Measurements from ENCODE around the gene FCSK. TPM values are rescaled to one million over a fixed set of nuclear protein-coding genes. Genes with fewer than 3 reads are reported as not detected.

Gene FCSK
- polyA plus RNA-seq, 1 experiment = 4.0 TPM

- Histone ChIP-seq H3K27ac (ENCODE audit: low read depth, low read length) (no peak overlapping the region), H3K4me3 (ENCODE audit: low read depth, low read length) (no peak overlapping the region), H3K9me3 (ENCODE audit: control insufficient read depth, insufficient read depth, low read length) (no peaks in the 10 kb centered on the region), H3K27me3 (ENCODE audit: control insufficient read depth, insufficient read depth, low read length) (no peaks in the 10 kb centered on the region)
- no peak for DNase-seq (ENCODE audit: low read depth, low spot score)
- CTCF ChIA-PET = no interaction called here
- POLR2A ChIA-PET = no interaction called here
- TF ChIP-seq CTCF (IDR thresholded peaks at IDR 0.05; ENCODE audit: low read depth, low read length) = no peak
Measured at GRCh38 chr16:70512456-70512855, 58.1 kb downstream of the FCSK start.

DNA sequence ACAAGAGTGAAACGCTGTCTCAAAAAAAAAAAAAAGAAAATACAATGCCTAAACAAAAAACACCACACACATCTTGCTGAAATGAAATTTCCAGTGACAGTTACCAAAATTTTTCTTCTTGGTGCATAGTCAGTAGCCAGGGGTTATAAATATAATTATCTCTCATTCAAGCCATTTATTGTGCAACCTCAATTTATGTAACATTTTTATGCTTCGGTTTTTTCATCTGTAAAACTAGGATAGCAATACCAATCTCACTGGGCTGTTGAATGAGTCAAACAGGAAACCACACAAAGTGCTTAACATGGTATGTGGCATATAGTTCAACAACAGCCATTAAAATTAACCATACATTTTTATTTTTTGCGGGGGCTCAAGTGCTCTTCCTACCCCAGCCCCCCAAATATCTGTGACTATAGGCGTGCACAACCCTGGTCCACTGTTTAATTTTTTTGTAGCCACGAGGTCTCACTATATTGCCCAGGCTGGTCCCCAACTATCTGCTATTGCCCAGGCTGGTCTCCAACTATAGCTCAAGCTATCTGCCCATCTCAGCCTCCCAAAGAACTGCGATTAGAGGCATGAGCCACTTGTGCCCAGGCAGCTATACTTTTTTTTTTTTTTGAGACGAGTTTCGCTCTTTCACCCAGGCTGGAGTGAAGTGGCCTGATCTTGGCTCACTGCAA lies 66.4 kb downstream of the FCSK start:
- Histone ChIP-seq H3K27ac (ENCODE audit: low read depth, low read length) (no peak overlapping the region), H3K27me3 (ENCODE audit: control insufficient read depth, insufficient read depth, low read length) (no peaks in the 10 kb centered on the region), H3K9me3 (ENCODE audit: control insufficient read depth, insufficient read depth, low read length) (no peaks in the 10 kb centered on the region; the same call in 1 of the 2 replicates), H3K4me3 (ENCODE audit: low read depth, low read length) (no peak overlapping the region)
- no peak for TF ChIP-seq CTCF (IDR thresholded peaks at IDR 0.05; ENCODE audit: low read depth, low read length)
- DNase-seq (ENCODE audit: low read depth, low spot score) = no peak
- ChIA-PET POLR2A (interaction anchor here (0.6 kb wide), 1 partner anchor 167 kb away, joined by 3 read pairs; no protein-coding TSS in a partner anchor), CTCF (interaction anchor here (0.7 to 0.9 kb wide), 2 partner anchors 132 to 249 kb away, joined by 3 to 6 read pairs; no protein-coding TSS in a partner anchor)

DNA sequence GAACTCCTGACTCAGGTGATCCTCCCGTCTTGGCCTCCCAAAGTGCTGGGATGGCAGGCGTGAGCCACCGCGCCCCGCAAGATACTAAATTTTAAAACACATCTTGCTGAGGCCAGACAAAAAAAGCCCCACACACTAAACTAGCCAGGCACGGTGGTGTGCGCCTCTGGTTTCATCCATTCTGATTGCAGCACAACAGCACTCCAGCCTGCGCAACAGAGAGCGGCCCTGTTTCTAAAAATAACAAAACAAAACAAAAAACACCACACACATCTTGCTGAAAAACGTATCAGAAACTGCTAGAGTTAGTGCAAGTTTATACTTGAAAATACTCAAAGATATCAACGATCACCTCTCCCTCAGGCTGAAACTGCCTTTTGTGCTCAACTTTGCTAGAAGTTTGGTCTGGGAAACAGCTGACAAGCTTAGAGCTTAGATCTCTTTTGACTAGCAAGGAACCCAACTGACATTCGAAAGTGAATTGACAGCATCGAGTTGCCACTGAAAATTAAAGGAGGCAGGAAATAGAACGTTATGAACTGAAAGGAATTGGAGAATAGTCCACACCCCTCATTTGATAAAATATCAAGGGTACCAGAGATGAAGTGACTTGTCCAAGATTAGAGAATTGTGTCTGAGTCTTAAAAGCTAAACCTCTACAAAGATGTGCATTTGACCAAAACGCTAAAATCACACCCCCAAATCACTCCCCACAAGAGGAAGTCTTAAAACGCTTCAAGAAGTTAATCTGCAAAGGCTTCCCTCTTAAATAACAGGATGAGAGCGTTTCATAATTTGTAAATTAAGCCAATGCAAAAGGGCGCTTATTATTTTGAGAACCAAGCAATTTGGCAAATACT lies 68.1 kb downstream of the FCSK start:
- H3K27me3 ChIP-seq (ENCODE audit: control insufficient read depth, insufficient read depth, low read length) = no peaks in the 10 kb centered on the region
- H3K9me3 ChIP-seq (ENCODE audit: control insufficient read depth, insufficient read depth, low read length) = no peaks in the 10 kb centered on the region; the same call in 1 of the 2 replicates
- ChIA-PET CTCF (interaction anchor here (0.8 kb wide), 1 partner anchor 132 kb away, joined by 3 read pairs; no protein-coding TSS in a partner anchor), POLR2A (interaction anchor here (0.5 to 1.1 kb wide), 4 partner anchors 16 to 233 kb away, joined by 3 to 6 read pairs (median 5); partner anchors contain the start of gene AARS1)
- DNase-seq (ENCODE audit: low read depth, low spot score) = no peak
- peak overlapping the region; percentile 98 for H3K4me3 ChIP-seq (ENCODE audit: low read depth, low read length)
- H3K27ac ChIP-seq (ENCODE audit: low read depth, low read length) = no peak overlapping the region
- no peak for TF ChIP-seq CTCF (IDR thresholded peaks at IDR 0.05; ENCODE audit: low read depth, low read length)

- Histone ChIP-seq H3K4me3 (ENCODE audit: low read depth, low read length) (peak within 1 kb of the TSS; percentile 98), H3K27ac (ENCODE audit: low read depth, low read length) (peak within 1 kb of the TSS; percentile 65), H3K9me3 (ENCODE audit: control insufficient read depth, insufficient read depth, low read length) (no peaks in the 10 kb centered on the region; the same call in 1 of the 2 replicates), H3K27me3 (ENCODE audit: control insufficient read depth, insufficient read depth, low read length) (no peaks in the 10 kb centered on the region)
- TF ChIP-seq CTCF (IDR thresholded peaks at IDR 0.05; ENCODE audit: low read depth, low read length) = no peak
- CTCF ChIA-PET = interaction anchor here (0.8 kb wide), 1 partner anchor 131 kb away, joined by 3 read pairs; no protein-coding TSS in a partner anchor
- POLR2A ChIA-PET = interaction anchor here (0.5 to 1.1 kb wide), 7 partner anchors 17 to 234 kb away, joined by 3 to 6 read pairs (median 4); partner anchors contain the start of gene AARS1
- peak; percentile 49 for DNase-seq (ENCODE audit: low read depth, low spot score)
Measured at GRCh38 chr16:70523076-70523742, 68.8 kb downstream of the FCSK start, which contains the start of gene COG4. COG4 (minus strand) TSS chr16:70523554; CDS start chr16:70523543, 11 bp downstream.
